Stomach (tissue), 9 donors: ENCODE results near the gene PAPLN. TPM values are rescaled to one million over a fixed set of nuclear protein-coding genes. Genes with fewer than 3 reads are reported as not detected.
"Not testable (repeated sequence)": the region's sequence is repeated elsewhere in the genome, so short reads cannot be mapped to it uniquely, and the experiment has no call there.

ENCODE experiments used
- DNase-seq, 2 donors: peaks; one replicate each; pipeline versions ENCODE4 v3.0.0 to v3.0.0-alpha.2; 2013 to 2019
- H3K27ac ChIP-seq, 5 donors: fragments of 200-600 bp in 4 of 5; sonication (generic) in 4 of 5; one replicate each; pipeline ENCODE4 v1.5.1; 2013 to 2019; ENCODE audit warnings: mild to moderate bottlenecking in 1 of 5, moderate library complexity in 1 of 5
- H3K27me3 ChIP-seq, 3 donors: fragments of 200-600 bp; sonication (generic); one replicate each; pipeline ENCODE4 v1.5.1; 2017 to 2019; ENCODE audit warnings: mixed run types in 1 of 3
- H3K36me3 ChIP-seq, 4 donors: fragments of 200-600 bp; sonication (generic); 1 replicate in 3 of 4; 2 replicates in 1 of 4; pipeline ENCODE4 v1.5.1; 2016 to 2019
- H3K4me1 ChIP-seq, 4 donors: fragments of 200-600 bp; sonication (generic); one replicate each; pipeline ENCODE4 v1.5.1; 2016 to 2019
- H3K4me3 ChIP-seq, 4 donors: fragments of 200-600 bp; sonication (generic) in 3 of 4; one replicate each; pipeline ENCODE4 v1.5.1; 2016 to 2019; ENCODE audit warnings: mild to moderate bottlenecking in 1 of 4
- H3K9me3 ChIP-seq, 4 donors: fragments of 200-600 bp; sonication (generic); one replicate each; pipeline ENCODE4 v1.5.1; 2016 to 2019
- EP300 ChIP-seq: sonication (generic); formaldehyde crosslinking; IDR thresholded peaks from one replicate; pipeline ENCODE4 v1.6.1; 2017; ENCODE audit warnings: antibody characterized with exemption
- POLR2A ChIP-seq, 4 donors: fragments of 450-650 bp; IDR thresholded peaks; one replicate each; pipeline ENCODE4 v1.6.1; 2016; ENCODE audit warnings: antibody characterized with exemption in 4 of 4, control low read depth in 2 of 4, mild to moderate bottlenecking in 1 of 4, moderate library complexity in 1 of 4
- POLR2AphosphoS5 ChIP-seq, 3 donors: sonication (generic); formaldehyde crosslinking; IDR thresholded peaks; one replicate each; pipeline ENCODE4 v1.6.1; 2016; ENCODE audit warnings: antibody characterized with exemption in 3 of 3
- whole genome bisulfite sequencing, 5 donors: extraction: QIAGEN DNeasy Blood & Tissue Kit in 3 of 5; methylation state at CpG; one replicate each; pipeline versions ENCODE4 v1.1.5 to v1.1.7; 2013 to 2018; 5-methylcytosine and 5-hydroxymethylcytosine counted together
- intact Hi-C: fragments of 100-400 bp; cut with DNase I; formaldehyde crosslinking; loops from one replicate; pipeline ENCODE4 v1.15.1; 2023; ENCODE audit warnings: low total_unique reads
- polyA plus RNA-seq, 3 donors: library from polyadenylated mRNA; stranded (reverse); fragments of 200-250 nt; gene quantifications; one replicate each; pipeline ENCODE4 v1.2.3, GENCODE V29; 2013
- total RNA-seq, 5 donors: library from RNA; depleted of rRNA; stranded (reverse); fragments of >200 nt; gene quantifications; one replicate each; pipeline versions ENCODE4 v1.1.0 to v1.2.3, GENCODE V29; 2014 to 2016
- TF ChIP-seq, protein P1 (sequence below), 7 experiments: fragments of 450-650 bp in 4 of 7; fragments of 200-600 bp in 3 of 7; sonication (generic) in 3 of 7; IDR thresholded peaks; one replicate each; pipeline ENCODE4 v1.5.1; 2016 to 2019; ENCODE audit warnings: antibody characterized with exemption in 7 of 7, control low read depth in 2 of 7, mild to moderate bottlenecking in 1 of 7
- donor health status: healthy with polysubstance abuse.
- donor health status: Bipolar disorder and iron deficiency.
- donor health status: healthy.

The PAPLN gene
- total and polyA plus RNA-seq, 8 donors: 1.1 to 53.1 (median 8.0) TPM

DNA sequence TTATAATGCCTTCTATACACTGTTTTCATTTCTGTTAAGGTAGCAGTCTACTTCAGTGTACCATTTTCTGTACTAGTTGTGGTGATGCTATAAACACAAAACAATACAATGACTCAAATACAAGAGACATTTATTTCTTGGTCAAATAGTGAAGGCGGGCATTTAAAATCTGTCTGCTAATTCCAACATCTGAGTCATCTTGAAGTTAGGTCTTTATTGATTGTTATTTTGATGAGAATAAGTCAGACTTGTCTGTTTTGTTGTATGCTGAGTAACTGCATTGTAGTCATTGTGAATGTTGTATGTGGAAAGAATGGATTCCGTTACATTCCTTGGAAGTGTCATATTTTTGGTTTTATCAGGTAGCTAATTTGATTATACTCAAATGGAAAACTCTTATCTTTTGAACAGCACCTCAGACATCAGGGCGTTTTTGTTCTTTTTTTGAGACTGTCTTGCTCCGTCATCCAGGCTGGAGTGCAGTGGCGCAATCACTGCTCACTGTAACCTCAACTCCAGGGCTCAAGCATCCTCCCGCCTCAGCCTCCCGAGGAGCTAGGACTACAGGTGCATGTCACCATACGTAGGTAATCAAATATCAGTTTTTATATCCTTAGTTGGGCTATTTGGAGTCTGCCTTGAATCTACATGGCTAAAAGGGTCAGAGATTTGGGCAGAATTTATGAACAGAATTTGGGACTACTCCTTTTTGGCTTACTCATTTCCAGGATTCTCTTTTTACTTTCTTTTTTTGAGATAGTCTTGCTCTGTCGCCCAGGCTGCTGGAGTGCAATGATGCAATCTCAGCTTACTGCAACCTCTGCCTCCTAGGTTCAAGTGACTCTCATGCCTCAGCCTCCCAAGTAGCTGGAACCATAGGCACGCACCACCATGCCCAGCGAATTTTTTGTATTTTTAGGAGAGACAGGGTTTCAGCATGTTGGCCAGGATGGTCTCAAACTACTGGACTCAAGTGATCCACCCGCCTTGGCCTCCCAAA, 56.8 kb downstream of the PAPLN start:
- no peak for DNase-seq
- H3K36me3 ChIP-seq: peaks cover 7 to 50% (median 40%) of the 10 kb centered on the region in 4 donors
- no peak overlapping the region for H3K4me3 ChIP-seq
- H3K9me3 ChIP-seq: no peaks in the 10 kb centered on the region
- no peak overlapping the region for H3K27ac ChIP-seq
- intact Hi-C loops: no loop called here
- H3K27me3 ChIP-seq: no peaks in the 10 kb centered on the region
- WGBS, 5 donors: 89 to 95% (median 92%) methylated on average over 12 of the region's 12 CpGs
- TF ChIP-seq EP300 (no peak), POLR2A (IDR thresholded peaks at IDR 0.05) (no peak), POLR2AphosphoS5 (IDR thresholded peaks at IDR 0.05) (no peak)
- TF ChIP-seq, protein P1, sequence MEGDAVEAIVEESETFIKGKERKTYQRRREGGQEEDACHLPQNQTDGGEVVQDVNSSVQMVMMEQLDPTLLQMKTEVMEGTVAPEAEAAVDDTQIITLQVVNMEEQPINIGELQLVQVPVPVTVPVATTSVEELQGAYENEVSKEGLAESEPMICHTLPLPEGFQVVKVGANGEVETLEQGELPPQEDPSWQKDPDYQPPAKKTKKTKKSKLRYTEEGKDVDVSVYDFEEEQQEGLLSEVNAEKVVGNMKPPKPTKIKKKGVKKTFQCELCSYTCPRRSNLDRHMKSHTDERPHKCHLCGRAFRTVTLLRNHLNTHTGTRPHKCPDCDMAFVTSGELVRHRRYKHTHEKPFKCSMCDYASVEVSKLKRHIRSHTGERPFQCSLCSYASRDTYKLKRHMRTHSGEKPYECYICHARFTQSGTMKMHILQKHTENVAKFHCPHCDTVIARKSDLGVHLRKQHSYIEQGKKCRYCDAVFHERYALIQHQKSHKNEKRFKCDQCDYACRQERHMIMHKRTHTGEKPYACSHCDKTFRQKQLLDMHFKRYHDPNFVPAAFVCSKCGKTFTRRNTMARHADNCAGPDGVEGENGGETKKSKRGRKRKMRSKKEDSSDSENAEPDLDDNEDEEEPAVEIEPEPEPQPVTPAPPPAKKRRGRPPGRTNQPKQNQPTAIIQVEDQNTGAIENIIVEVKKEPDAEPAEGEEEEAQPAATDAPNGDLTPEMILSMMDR (IDR thresholded peaks at IDR 0.05): no peak
- H3K4me1 ChIP-seq: peaks cover 5 to 52% (median 23%) of the 10 kb centered on the region in 4 donors

DNA sequence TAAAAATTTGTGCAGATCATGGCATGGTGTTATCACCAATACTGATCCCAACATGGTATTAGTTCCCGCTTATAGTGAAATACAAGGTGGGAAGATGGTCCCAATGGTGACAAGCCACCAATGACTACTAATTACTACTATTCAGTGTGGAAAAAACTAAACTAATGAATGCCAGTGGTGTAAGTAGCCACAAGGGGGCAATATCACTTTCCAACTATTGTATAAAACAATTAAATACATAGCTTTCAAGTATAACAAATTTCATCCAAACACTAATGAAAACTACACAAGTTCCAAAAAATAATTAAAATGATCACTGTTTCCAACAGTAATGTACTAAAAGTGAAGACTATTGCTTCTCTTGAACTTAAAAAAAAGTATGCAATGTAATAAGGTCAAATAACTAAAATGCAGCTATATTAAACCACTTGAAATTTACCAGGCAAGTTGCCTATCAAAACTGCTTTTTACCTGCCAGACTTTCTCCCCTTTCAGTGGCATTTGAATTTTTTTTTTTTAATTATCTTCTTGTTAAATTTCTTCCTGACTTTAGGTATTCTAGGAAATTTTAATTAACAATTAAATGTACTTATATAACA, 58.0 kb downstream of the PAPLN start:
- Histone ChIP-seq H3K4me1 (peaks cover 0 to 41% (median 17%) of the 10 kb centered on the region in 4 donors), H3K9me3 (no peaks in the 10 kb centered on the region), H3K36me3 (peaks cover 7 to 45% (median 37%) of the 10 kb centered on the region in 4 donors), H3K27me3 (no peaks in the 10 kb centered on the region), H3K4me3 (no peak overlapping the region), H3K27ac (no peak overlapping the region)
- TF ChIP-seq, protein P1 (IDR thresholded peaks at IDR 0.05): peak in 5 of 7 experiments; percentile 32 to 84 (median 61)
- TF ChIP-seq POLR2A (IDR thresholded peaks at IDR 0.05): no peak
- intact Hi-C loops: no loop called here
- 57 to 73% (median 71%) methylated on average over 1 of the region's 1 CpG for WGBS, 5 donors
- DNase-seq: peak in 1 of 2 donors; percentile 70

DNA sequence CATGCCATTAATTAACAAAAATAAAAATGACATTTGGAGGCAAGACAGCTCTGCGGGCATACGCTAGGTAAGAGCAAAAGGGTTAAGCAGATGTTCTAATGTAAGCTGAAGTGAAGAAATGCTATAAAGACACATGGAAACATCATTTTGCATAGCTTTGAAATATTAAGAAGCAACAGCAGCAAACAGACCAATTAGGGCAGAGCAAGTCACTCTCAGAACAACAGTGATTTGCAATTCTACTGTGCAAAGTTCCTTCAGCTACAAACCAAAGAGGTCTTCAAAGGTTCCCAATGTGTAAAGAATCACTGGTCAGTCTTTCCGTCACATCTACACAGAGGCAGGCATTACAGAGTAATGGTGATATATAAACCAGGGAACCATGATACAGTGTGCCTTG, 68.2 kb downstream of the PAPLN start:
- no peak overlapping the region for H3K27ac ChIP-seq
- TF ChIP-seq EP300 (no peak), POLR2AphosphoS5 (IDR thresholded peaks at IDR 0.05) (no peak), POLR2A (IDR thresholded peaks at IDR 0.05) (no peak)
- TF ChIP-seq, protein P1 (IDR thresholded peaks at IDR 0.05): no peak
- WGBS, 5 donors: 65 to 83% (median 66%) methylated on average over 3 of the region's 3 CpGs
- H3K27me3 ChIP-seq: no peaks in the 10 kb centered on the region
- intact Hi-C loops: loop anchor here (10.0 kb wide), 1 partner anchor 169 kb away; no protein-coding TSS in a partner anchor
- DNase-seq: no peak
- no peak overlapping the region for H3K4me3 ChIP-seq
- H3K36me3 ChIP-seq: no peaks in the 10 kb centered on the region
- H3K4me1 ChIP-seq: peaks cover 0 to 6% (median 0%) of the 10 kb centered on the region in 4 donors
- no peaks in the 10 kb centered on the region for H3K9me3 ChIP-seq

DNA sequence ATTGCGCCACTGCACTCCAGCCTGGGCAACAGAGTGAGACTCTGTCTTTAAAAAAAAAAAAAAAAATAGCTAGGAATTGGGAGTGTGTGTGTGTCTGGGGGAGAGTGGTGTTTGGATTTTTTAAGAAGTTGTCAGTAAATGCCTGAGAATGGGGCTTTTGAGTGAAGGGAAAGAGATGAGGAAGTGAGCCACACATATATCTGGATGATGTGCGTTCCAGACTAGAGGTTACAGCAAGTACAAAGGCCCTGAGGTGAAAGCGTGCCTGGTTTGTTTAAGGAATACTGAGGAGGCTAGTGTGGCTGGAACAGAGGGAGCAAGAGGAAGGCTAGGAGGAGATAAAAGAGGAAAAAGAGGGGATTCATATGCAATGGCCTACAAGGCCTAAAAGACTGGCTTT, 70.0 kb downstream of the PAPLN start:
- DNase-seq: no peak
- WGBS, 5 donors: 95 to 98% (median 97%) methylated on average over 3 of the region's 3 CpGs
- H3K9me3 ChIP-seq: no peaks in the 10 kb centered on the region
- no peaks in the 10 kb centered on the region for H3K36me3 ChIP-seq
- TF ChIP-seq POLR2AphosphoS5 (IDR thresholded peaks at IDR 0.05): no peak
- no peak for TF ChIP-seq POLR2A (IDR thresholded peaks at IDR 0.05)
- TF ChIP-seq, protein P1 (IDR thresholded peaks at IDR 0.05): no peak
- TF ChIP-seq EP300: no peak
- H3K4me3 ChIP-seq: no peak overlapping the region
- no peaks in the 10 kb centered on the region for H3K27me3 ChIP-seq
- H3K4me1 ChIP-seq: peaks cover 0 to 14% (median 7%) of the 10 kb centered on the region in 4 donors
- intact Hi-C loops: loop anchor here (10.0 kb wide), 1 partner anchor 168 kb away; no protein-coding TSS in a partner anchor
- H3K27ac ChIP-seq: no peak overlapping the region

DNA sequence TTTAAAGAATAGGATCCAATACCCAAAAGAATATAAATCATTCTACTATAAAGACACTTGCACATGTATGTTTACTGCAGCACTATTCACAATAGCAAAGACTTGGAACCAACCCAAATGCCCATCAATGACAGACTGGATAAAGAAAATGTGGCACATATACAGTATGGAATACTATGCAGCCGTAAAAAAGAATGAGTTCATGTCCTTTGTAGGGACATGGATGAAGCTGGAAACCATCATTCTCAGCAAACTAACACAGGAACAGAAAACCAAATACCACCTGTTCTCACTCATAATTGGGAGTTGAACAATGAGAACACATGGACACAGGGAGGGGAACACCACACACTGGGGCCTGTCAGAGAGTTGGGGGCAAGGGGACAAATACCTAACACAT, 71.9 kb downstream of the PAPLN start:
- H3K27me3 ChIP-seq, H3K4me3 ChIP-seq, DNase-seq, H3K9me3 ChIP-seq, H3K36me3 ChIP-seq, H3K27ac ChIP-seq: not testable (repeated sequence)
- intact Hi-C loops: loop anchor here (10.0 kb wide), 1 partner anchor 166 kb away; no protein-coding TSS in a partner anchor
- H3K4me1 ChIP-seq: peaks cover 0 to 20% (median 7%) of the 10 kb centered on the region in 4 donors
- 80 to 100% (median 96%) methylated on average over 1 of the region's 1 CpG for WGBS, 5 donors
